ENCODE results near the gene CD36.
A peak's percentile ranks its signal among the peaks of the same experiment; 100 is the strongest.

CD36 gene

GRCh38 chr7:80629023-80629422, 9.4 kb upstream of the CD36 start:
- no peak for DNase-seq (ENCODE audit: low spot score)

- DNase-seq (ENCODE audit: low spot score), result no peak
Observed at GRCh38 chr7:80630608-80631405, 7.6 kb upstream of the CD36 start.

DNA sequence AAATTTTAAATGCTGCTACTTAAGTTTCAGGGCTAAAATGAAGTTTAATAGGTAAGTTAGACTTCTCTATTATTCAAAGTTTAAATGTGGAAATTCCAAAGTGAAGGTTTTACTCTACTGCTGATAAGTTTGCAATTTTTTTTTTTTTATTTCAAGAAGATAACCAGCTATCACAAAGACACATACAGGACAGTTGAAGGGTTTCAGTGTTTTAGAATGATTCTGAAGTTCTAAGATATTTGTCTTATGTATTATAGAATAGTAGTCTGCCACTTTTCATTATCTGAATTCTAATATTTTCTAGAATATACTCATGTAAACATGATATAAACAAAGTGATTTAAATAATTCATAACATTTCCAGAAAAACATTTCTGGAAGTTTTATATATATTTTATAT, 7.0 kb upstream of the CD36 start:
- DNase-seq (ENCODE audit: low spot score), result no peak

- DNase-seq (ENCODE audit: low spot score), result no peak
Observed at GRCh38 chr7:80632139-80632538, 6.3 kb upstream of the CD36 start.

DNA sequence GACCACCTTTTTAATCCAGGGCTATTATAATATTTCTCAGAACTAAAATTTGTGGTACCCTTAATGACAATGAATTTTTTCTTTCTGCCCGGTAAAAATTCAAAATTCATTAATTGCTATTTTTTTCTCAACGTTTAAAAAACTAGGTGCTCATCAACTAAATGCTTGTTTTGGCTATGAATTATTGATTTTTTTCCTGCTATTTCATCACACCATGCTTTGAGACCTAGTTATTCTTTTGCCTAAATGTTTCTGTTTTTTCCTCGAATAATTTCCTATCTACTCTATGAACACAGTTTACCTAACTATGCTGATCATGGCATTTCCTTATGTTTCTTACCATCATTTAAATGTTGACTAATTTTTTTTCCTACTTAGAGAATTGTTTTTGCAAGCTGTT, 5.6 kb upstream of the CD36 start:
- no peak for DNase-seq (ENCODE audit: low spot score)

DNA sequence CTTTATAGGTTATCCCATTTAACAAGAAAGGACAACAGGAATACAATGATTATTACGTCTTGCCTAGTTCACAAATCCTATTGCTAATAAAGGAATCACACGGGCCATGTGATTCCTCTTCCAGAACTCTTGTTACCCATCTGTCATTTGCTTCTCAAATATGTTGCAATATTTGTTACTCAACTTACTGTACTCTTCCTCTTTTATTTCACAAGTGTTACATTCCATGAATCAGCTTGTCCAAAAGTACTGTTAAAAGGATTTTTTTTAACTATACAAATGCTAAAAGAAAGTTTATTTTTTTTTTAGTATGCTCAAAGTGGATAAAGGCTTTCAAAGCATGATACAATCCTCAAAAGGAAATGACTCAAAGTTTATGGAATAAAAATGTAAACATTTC, 3.9 kb upstream of the CD36 start:
- no peak for DNase-seq (ENCODE audit: low spot score)

GRCh38 chr7:80635533-80635932, 2.9 kb upstream of the CD36 start:
- no peak for DNase-seq (ENCODE audit: low spot score)

- DNase-seq (ENCODE audit: low spot score), result no peak
Observed at GRCh38 chr7:80635998-80636397, 2.4 kb upstream of the CD36 start.

GRCh38 chr7:80636709-80637108, 1.7 kb upstream of the CD36 start:
- DNase-seq (ENCODE audit: low spot score), result no peak

- DNase-seq (ENCODE audit: low spot score), result no peak
Observed at GRCh38 chr7:80637454-80637853, 988 bp upstream of the CD36 start.

- no peak for DNase-seq (ENCODE audit: low spot score)
Observed at GRCh38 chr7:80639011-80639410, 569 bp downstream of the CD36 start.

DNA sequence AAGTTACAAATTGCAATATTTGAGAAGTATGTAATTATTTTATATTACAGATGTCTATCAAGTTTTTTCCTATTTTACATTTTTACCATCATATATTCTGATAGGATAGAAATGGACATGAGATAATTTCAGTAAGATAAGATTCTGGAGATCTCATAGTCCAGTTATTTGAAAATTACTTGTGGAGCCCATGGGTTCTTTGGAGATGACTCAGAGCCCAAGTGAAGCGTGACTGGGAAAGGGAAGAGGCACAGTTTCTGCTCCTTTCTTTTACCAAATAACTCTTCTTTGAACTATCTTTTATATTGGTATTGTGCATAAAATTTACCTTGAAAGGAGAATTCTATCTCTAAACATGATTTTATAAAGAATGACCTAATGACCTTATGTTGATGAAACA, 2.4 kb downstream of the CD36 start:
- no peak for DNase-seq (ENCODE audit: low spot score)

DNA sequence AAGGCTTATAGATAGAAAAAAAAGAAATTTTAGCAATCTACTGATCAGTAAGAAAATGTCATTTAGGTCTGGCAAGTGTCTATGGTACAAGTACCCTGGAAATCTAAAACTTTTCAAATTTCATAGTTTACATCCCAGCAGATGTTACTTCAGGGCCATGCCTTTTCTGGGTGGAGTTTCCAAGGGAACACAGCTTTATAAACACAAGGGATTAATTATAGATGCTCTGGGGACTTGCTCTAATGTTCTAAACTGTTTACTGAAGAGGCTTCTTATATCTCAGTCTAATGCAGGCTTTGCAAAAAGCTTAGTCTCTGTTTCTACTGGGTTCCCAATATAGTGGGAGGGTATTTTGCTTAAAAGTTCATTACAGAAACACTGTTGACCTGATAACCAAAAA, 3.1 kb downstream of the CD36 start:
- no peak for DNase-seq (ENCODE audit: low spot score)

GRCh38 chr7:80642871-80643270, 4.4 kb downstream of the CD36 start:
- peak; percentile 8 for DNase-seq (ENCODE audit: low spot score)

- DNase-seq (ENCODE audit: low spot score), result no peak
Observed at GRCh38 chr7:80643336-80643915, 5.0 kb downstream of the CD36 start.

GRCh38 chr7:80644054-80644453, 5.6 kb downstream of the CD36 start:
- no peak for DNase-seq (ENCODE audit: low spot score)

DNA sequence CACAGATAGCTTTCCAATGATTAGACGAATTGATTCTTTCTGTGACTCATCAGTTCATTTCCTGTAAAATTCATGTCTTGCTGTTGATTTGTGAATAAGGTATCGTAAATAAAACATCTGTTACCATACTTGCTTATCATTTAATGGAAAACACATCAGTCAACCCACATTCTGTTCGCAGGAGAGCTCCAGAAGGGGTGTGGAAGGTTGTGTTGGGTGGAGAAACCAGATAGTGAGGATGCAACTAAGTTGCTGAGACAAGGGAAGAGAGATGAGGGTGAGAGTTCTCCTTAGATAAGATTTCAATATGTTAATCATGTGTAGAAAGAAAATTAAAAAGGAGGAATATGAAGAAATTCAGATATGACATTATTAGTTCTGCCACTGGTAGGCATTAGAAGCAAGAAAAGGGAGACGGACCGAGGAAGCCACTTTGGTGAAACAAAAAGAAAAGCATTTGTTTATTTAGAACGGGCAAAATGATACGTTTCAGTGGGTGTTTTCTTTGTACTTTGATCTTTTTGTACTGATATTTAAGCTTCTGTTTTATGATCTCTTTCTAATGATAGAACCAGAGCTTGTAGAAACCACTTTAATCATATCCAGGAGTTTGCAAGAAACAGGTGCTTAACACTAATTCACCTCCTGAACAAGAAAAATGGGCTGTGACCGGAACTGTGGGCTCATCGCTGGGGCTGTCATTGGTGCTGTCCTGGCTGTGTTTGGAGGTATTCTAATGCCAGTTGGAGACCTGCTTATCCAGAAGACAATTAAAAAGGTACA, 7.8 kb downstream of the CD36 start:
- no peak for DNase-seq (ENCODE audit: low spot score)

- DNase-seq (ENCODE audit: low spot score), result no peak
Observed at GRCh38 chr7:80647436-80647835, 9.0 kb downstream of the CD36 start.

DNA sequence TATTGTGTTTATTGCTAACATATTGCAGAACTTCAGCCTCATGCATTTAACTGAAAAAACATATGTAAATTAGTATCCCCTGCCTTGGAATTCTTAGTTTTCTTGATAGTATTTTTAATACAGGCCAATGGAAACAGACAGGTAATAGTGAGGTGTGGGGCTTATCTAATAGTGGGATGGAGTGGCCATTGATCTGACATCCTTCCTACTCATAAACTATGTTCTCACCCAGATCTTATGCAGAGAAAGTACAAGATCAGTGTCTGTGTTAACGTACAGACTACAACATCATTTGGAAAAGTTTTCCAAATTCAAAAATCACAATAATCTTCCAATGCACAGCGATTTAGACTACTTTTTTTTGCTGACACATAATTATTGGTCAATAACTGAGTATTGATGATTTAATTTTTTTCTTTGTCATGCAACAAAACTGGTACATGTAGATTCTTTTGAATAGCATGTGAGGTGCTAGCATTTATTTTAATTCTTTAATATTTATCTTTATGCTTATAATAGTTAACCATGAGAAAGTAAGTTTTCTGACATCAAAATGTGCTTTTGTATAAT, 9.7 kb downstream of the CD36 start:
- DNase-seq (ENCODE audit: low spot score), result no peak

GRCh38 chr7:80649011-80649410, 10.6 kb downstream of the CD36 start:
- DNase-seq (ENCODE audit: low spot score), result no peak

- no peak for DNase-seq (ENCODE audit: low spot score)
Observed at GRCh38 chr7:80650030-80650429, 11.6 kb downstream of the CD36 start.

- no peak for DNase-seq (ENCODE audit: low spot score)
Observed at GRCh38 chr7:80651471-80651870, 13.0 kb downstream of the CD36 start.

- no peak for DNase-seq (ENCODE audit: low spot score)
Observed at GRCh38 chr7:80653244-80653643, 14.8 kb downstream of the CD36 start.

Measured in HuH-7 (cell line).